IPS-18a (cell line): Measurements from ENCODE around the gene SIL1.
A peak's percentile ranks its signal among the peaks of the same experiment; 100 is the strongest.

Experiments
- H3K27ac ChIP-seq: one replicate; pipeline ENCODE4 v1.5.1; 2013; ENCODE audit warnings: low read length
- H3K27me3 ChIP-seq: one replicate; pipeline ENCODE4 v1.6.1; 2013; ENCODE audit warnings: mild to moderate bottlenecking, low read length; ENCODE audit not compliant: control insufficient read depth, insufficient read depth
- H3K36me3 ChIP-seq: one replicate; pipeline ENCODE4 v1.6.1; 2013; ENCODE audit warnings: low read depth, low read length; ENCODE audit not compliant: control insufficient read depth
- H3K4me1 ChIP-seq: one replicate; pipeline ENCODE4 v1.6.1; 2013; ENCODE audit warnings: low read depth, low read length; ENCODE audit not compliant: control insufficient read depth
- H3K4me3 ChIP-seq: one replicate; pipeline ENCODE4 v1.5.1; 2013; ENCODE audit warnings: low read length
- H3K9ac ChIP-seq: one replicate; pipeline ENCODE4 v1.6.1; 2013; ENCODE audit warnings: mild to moderate bottlenecking, low read length, moderate library complexity
- H3K9me3 ChIP-seq: one replicate; pipeline ENCODE4 v1.6.1; 2013; ENCODE audit warnings: low read depth, low read length; ENCODE audit not compliant: control insufficient read depth

The SIL1 gene

DNA sequence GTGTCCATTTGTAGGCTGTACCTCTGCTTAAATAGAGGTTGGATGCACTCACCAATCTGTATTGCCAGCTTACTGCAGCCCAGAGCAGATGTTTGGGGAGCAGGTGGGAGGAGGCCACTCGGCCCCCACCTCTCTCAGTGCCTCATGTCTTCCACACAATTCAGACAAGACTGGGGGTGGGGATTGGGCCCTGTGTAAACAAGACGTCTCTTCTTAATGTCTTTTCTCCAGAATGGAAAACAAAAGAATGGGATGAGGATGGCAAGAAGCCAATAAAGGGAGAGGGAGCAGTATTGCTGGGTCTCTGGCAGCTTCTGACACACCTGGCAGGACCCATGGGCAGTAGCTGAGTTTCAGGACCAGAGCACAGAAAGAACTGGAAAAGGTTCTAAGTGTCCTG lies 64.9 kb downstream of the SIL1 start:
- Histone ChIP-seq H3K27ac (no peak overlapping the region), H3K36me3 (no peaks in the 10 kb centered on the region), H3K4me1 (peaks cover 13% of the 10 kb centered on the region), H3K27me3 (no peaks in the 10 kb centered on the region), H3K9ac (no peak overlapping the region), H3K4me3 (no peak overlapping the region), H3K9me3 (no peaks in the 10 kb centered on the region)

DNA sequence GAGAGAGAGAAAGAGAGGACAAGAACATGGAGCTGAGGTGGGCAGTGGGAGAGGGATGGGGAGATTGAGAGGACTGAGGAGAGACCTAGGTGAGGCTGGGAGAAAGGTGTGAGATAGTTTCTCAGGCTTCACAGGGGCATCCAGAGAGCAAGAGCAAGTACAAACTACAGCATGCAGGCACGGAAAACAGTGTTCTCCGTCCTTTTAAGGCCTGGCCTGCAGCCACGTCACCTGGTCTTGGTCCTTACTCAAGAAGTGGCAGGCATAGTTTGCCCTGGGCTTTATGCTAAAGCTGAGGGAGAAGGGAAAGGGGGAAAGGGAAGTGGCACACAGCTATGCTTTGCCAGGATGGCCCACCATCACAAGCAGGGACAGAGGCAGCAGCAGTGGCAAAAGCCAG lies 65.7 kb downstream of the SIL1 start:
- H3K9ac ChIP-seq = no peak overlapping the region
- no peaks in the 10 kb centered on the region for H3K27me3 ChIP-seq

DNA sequence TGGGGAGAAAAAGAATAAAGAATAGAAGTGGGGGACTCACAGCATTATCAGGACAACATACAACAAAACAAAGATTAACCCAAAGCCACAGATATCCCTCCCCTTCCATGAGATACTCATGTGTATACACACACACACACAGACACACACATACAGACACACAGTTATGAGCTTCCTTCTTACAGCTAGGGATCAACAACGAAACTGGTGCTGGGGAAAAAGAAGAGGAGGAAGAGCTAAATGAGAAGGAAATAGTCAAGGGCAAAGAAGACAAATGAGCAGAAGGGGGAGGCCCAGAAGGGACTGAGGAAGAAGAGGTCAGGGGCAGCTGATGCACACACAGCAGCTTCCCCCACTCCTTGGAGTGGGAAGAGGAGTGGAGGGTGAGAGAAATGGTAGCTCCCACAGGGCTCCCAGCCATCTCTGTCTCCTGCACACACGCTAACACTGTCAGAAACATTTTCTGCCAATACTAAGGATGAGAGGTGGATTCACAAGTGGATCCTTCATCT lies 66.2 kb downstream of the SIL1 start:
- Histone ChIP-seq H3K4me3 (no peak overlapping the region), H3K27me3 (no peaks in the 10 kb centered on the region), H3K9ac (no peak overlapping the region), H3K4me1 (peaks cover 13% of the 10 kb centered on the region), H3K36me3 (no peaks in the 10 kb centered on the region), H3K9me3 (no peaks in the 10 kb centered on the region), H3K27ac (no peak overlapping the region)

More for the DNA sequence above, 65.7 kb downstream of the SIL1 start:
- Histone ChIP-seq H3K27ac (no peak overlapping the region), H3K36me3 (no peaks in the 10 kb centered on the region), H3K4me3 (no peak overlapping the region), H3K9me3 (no peaks in the 10 kb centered on the region), H3K4me1 (peaks cover 13% of the 10 kb centered on the region)

DNA sequence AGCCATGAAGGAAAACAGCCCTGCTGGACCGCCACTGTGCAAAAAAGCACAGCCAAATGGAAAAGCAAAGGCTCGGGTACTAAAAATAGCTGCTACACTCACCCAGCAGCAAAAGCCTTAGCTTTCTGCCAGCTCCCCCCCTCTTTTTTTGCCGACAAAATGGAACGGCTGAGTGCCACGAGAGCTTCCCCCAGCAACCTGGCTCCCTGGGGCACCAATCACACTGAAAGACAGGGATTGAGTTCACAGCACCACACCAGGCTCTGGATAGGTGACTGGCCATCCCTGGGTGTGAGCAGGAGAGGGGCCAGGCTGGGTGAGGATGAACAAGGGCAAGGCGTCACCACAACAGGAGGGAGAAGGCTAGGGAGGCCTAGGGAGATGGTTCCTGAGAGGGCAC lies 66.7 kb downstream of the SIL1 start:
- Histone ChIP-seq H3K4me1 (peaks cover 17% of the 10 kb centered on the region), H3K27ac (no peak overlapping the region), H3K27me3 (no peaks in the 10 kb centered on the region), H3K9ac (no peak overlapping the region), H3K9me3 (no peaks in the 10 kb centered on the region), H3K4me3 (peak overlapping the region; percentile 11), H3K36me3 (no peaks in the 10 kb centered on the region)

DNA sequence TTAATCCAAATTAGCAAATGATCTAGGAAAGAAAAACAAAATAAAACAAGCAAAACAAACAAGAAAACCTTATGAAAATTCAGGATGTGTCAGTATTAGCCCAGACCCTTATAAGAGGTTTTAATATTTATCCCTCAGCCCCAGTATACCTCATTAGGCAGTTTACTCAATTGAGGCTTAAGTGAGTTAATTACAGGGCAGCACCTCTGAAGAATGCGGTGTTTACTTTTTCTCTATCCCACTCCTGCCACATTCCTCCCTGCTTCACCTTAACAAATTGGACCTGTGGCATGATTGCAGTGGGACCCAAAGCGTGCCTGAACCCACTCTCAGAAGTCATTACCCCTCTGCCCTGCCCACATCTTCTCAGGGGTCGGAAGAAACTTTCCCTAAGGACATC lies 67.1 kb downstream of the SIL1 start:
- Histone ChIP-seq H3K27ac (no peak overlapping the region), H3K27me3 (no peaks in the 10 kb centered on the region), H3K36me3 (no peaks in the 10 kb centered on the region), H3K4me3 (peak overlapping the region; percentile 11), H3K4me1 (peaks cover 20% of the 10 kb centered on the region), H3K9me3 (no peaks in the 10 kb centered on the region), H3K9ac (no peak overlapping the region)

DNA sequence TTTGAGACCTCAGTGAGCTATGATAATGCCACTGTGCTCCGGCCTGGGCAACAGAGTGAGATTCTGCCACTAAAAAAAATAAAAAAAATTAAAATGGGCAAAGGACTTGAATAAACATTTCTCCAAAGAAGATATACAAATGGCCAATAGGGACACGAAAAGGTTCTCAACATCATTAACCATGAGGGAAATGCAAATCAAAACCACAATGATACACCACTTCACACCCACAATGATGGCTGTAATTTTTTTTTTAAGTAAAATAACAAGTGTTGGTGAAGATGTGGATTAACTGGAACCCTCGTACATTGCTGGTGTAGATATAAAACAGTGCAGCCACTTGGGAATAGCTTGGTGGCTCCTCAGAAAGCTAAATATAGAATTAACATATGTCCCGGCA lies 68.0 kb downstream of the SIL1 start:
- H3K27me3 ChIP-seq = no peaks in the 10 kb centered on the region
- peaks cover 20% of the 10 kb centered on the region for H3K4me1 ChIP-seq
- H3K4me3 ChIP-seq = no peak overlapping the region
- no peak overlapping the region for H3K27ac ChIP-seq
- no peak overlapping the region for H3K9ac ChIP-seq
- H3K9me3 ChIP-seq = no peaks in the 10 kb centered on the region
- H3K36me3 ChIP-seq = no peaks in the 10 kb centered on the region

DNA sequence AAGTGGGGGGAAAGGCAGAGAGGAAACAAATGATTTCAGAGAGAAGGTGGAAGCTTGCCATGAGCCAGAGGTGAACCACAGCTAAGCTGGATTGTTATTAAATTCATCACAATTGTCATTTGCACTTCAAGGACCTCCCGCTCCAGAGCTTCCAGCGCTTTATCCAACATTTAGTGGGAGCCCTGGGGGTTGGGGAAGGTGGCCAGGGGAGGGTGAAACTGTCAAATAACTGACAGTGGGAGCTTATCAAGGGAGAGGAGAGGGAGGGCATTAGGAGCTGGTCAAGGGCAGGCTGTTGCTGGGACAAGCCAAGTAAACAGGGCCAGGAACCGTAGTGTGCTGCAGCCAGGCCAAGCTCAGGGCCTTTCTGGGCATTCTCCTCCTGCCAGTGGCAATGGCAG lies 71.5 kb downstream of the SIL1 start:
- no peak overlapping the region for H3K9ac ChIP-seq
- no peaks in the 10 kb centered on the region for H3K27me3 ChIP-seq
- H3K4me3 ChIP-seq = no peak overlapping the region
- H3K27ac ChIP-seq = no peak overlapping the region
- no peaks in the 10 kb centered on the region for H3K36me3 ChIP-seq
- H3K9me3 ChIP-seq = no peaks in the 10 kb centered on the region
- H3K4me1 ChIP-seq = peaks cover 17% of the 10 kb centered on the region

DNA sequence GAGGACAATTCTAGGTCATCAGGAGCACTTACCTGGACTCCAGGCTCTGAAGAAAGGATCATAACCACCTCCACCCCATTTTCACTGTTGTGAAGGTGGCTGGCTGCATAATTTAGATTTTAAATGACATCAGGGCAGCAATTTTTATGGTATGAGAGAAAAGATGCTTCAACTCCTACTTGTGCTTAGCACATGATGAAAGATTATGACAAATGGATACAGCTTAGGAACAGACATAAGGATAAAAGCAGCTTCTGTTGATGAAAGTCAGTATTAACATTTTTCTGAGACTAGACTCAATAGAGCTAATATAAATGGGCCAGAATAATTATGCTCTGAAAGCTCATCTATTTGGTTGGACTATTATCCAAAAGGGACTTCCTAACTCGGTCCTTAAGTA lies 72.2 kb downstream of the SIL1 start:
- no peak overlapping the region for H3K9ac ChIP-seq
- no peaks in the 10 kb centered on the region for H3K36me3 ChIP-seq
- peaks cover 10% of the 10 kb centered on the region for H3K4me1 ChIP-seq
- H3K27me3 ChIP-seq = no peaks in the 10 kb centered on the region
- no peak overlapping the region for H3K27ac ChIP-seq
- H3K9me3 ChIP-seq = no peaks in the 10 kb centered on the region
- no peak overlapping the region for H3K4me3 ChIP-seq

DNA sequence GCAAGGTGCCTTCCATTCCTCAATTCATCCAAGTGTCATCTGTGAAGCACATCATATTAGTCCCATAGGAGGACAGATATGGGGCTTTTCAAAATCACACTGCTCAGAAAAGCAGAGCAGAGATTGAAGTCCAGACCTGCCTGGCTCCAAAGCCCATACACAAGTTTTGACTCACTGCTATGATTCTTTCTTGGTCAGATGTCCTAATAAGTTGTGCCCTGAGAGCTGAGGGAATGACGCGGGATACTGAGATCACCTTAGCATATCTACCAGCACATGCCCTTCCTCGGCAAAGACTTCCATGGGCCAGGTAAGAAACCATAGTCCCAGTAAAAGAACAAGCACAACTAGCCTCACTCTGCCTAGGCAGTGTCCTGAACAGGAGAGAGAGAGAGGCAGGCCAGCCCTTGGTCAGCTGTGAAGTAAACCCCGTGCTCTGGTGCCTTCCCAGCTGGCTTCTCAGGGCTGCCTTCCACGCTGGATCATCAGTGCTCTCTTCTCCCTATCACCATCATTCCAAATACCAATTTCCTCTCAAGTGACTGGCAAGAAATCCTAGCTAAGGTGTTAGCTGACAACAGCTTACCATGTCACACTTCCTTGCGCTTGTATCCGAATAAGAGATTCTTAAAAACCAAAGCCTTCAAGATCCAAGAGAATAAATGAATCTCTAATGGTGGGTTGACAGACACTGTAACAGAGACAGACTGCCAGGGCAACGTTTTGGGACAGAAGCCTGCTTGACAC lies 73.2 kb downstream of the SIL1 start:
- Histone ChIP-seq H3K27ac (no peak overlapping the region), H3K9ac (no peak overlapping the region), H3K4me3 (no peak overlapping the region), H3K27me3 (no peaks in the 10 kb centered on the region), H3K9me3 (no peaks in the 10 kb centered on the region), H3K4me1 (peaks cover 8% of the 10 kb centered on the region), H3K36me3 (no peaks in the 10 kb centered on the region)

DNA sequence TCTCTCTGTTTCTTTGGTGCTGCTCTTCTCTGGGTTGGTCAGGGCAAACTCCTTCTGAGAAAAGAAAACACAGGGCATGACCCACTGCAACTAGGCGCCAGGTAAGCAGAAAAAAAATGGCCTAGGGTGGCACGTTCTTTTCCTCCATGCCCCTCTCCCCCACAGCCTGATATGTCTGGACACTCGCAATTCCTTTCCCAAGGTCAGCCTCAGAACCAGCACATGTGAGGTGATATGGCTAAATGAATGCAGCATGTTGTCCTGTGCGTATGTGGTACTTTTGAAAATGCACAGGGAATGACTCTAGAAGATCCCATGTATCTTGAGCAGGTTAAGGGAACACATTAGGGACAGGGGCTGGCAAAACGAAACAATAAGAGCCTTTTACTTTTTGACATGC lies 77.0 kb downstream of the SIL1 start:
- Histone ChIP-seq H3K9ac (no peak overlapping the region), H3K4me1 (peaks cover under 1% of the 10 kb centered on the region), H3K27ac (no peak overlapping the region), H3K4me3 (no peak overlapping the region), H3K36me3 (no peaks in the 10 kb centered on the region), H3K27me3 (no peaks in the 10 kb centered on the region), H3K9me3 (no peaks in the 10 kb centered on the region)

DNA sequence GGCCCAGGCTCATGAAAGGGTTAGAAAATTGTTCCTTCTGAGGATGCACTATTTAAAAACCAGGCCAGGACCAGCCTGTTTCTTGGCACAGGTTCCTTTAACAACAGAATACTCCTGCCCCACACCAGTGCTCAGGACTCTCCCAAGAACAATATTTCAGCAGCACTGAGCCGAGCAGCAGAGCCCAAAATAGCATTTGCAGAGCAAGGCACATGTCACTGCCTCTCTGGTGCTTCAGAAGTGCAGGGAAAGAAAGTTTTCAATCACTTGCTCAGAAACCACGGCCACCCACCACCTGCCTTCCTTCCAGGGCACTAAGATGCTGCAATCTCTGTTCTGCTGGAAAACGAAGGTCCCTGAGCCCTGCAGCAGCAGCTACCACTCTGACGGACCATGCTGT lies 77.6 kb downstream of the SIL1 start:
- H3K9ac ChIP-seq = no peak overlapping the region
- H3K9me3 ChIP-seq = no peaks in the 10 kb centered on the region
- no peak overlapping the region for H3K27ac ChIP-seq
- H3K36me3 ChIP-seq = no peaks in the 10 kb centered on the region
- H3K27me3 ChIP-seq = no peaks in the 10 kb centered on the region
- no peaks in the 10 kb centered on the region for H3K4me1 ChIP-seq
- no peak overlapping the region for H3K4me3 ChIP-seq

DNA sequence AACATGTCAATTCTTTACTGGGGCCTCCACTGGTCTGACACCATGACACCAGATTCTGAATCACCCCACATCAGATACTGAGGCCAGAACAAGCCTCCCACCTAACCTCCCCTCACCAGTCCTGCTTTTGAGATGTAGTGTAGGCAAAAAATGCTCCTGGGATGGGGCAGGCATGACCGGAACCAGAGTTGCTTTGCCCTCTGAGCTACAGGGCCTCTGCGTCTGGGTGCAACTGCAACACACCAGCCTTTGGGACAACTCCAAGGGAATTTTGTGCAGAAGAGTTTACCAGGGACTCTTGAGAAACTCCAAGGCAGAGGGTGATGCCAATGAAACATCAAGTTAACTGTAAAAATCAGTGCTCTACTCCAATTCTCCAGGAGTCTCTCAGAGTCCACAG lies 79.4 kb downstream of the SIL1 start:
- Histone ChIP-seq H3K9ac (no peak overlapping the region), H3K9me3 (no peaks in the 10 kb centered on the region), H3K36me3 (no peaks in the 10 kb centered on the region), H3K4me1 (no peaks in the 10 kb centered on the region), H3K4me3 (no peak overlapping the region), H3K27me3 (no peaks in the 10 kb centered on the region), H3K27ac (no peak overlapping the region)
